Inflammatory macrophage (primary cell): Measurements from ENCODE around the gene ISG15.
"Not testable (repeated sequence)": the region's sequence is repeated elsewhere in the genome, so short reads cannot be mapped to it uniquely, and the experiment has no call there.

Experiments
- DNase-seq, 2 donors: peaks; one replicate each; pipeline ENCODE4 v3.0.0-alpha.2; 2020 to 2022

The ISG15 gene

DNA sequence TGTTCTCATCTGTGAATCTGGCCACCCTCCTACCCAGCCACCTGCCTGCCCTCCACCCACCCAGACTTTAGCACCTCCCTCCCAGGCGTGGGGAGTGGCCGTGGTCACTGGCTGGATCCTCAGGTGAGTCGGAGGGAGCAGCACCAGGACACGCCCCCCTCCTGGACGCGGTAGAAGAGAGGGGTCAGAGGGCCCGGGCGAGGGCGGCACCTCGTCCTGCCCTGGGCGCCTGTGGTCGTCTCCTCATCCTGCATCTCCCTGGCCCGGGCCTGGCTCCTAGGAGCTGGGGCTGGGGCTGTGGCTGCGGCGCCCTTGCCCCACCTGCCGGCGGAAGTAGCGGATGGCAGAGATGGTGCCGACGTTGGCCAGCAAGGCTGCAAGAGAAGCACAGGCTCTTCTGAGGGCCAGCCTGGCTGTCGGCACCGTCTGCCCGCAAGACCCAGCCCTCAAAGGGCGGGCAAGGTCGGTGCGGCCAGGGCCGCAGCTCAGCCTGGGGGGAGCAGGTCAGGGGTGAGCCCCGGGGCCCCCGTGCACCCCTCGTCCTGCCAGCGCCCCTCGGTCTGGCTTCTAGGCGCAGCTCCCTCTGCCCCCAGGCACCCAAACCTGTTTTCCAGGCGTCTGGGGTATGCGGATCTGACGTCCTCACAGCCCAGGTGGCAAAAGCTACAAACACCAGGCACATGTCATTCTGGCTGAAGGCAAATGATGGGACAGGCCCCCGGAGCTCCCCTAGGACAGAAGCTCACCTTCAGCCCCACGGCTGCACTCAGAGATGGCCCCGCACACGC, 37.2 kb upstream of the ISG15 start:
- DNase-seq = peak; percentile 51 to 64

DNA sequence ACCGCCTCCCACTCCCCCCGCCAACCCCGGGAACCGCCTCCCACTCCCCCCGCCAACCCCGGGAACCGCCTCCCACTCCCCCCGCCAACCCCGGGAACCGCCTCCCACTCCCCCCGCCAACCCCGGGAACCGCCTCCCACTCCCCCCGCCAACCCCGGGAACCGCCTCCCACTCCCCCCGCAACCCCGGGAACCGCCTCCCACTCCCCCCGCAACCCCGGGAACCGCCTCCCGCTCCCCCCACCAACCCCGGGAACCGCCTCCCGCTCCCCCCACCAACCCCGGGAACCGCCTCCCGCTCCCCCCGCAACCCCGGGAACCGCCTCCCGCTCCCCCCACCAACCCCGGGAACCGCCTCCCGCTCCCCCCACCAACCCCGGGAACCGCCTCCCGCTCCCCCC, 36.5 kb upstream of the ISG15 start:
- DNase-seq = not testable (repeated sequence)

DNA sequence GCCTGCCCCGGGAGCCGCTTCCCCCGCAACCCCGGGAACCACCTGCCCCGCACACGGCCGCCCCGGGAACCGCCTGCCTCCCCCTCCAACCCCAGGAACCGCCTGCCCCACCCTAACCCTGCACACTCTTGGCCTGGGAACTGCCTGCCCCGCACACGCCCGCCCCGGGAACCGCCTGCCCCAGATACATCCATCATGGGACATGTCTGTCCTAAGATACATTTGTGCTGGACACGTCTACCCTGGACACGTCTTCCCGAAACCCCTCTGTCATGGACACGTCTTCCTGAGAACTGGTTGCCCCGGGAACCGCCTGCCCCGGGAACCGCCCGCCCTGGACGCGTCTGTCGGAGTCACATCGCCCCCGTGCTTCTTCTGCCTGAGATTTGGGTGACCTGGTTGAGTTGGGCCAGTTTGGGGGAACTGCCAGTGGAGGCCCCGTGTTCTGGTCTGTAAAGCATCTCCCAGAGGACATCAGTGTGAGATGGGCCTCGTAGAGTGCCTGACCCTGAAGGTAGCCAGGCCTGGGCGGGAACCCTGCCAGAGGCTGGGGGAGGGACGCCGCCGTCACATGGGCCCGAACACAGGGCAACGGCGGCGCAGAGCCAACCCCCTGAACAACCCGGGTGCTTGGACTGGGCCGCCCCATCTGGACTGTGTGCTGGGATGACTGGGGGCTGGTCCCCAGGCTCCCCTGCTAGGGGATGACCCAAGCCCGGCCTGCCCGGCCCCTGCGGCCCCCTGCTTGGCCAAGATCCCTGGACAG, 35.0 kb upstream of the ISG15 start:
- no peak for DNase-seq

DNA sequence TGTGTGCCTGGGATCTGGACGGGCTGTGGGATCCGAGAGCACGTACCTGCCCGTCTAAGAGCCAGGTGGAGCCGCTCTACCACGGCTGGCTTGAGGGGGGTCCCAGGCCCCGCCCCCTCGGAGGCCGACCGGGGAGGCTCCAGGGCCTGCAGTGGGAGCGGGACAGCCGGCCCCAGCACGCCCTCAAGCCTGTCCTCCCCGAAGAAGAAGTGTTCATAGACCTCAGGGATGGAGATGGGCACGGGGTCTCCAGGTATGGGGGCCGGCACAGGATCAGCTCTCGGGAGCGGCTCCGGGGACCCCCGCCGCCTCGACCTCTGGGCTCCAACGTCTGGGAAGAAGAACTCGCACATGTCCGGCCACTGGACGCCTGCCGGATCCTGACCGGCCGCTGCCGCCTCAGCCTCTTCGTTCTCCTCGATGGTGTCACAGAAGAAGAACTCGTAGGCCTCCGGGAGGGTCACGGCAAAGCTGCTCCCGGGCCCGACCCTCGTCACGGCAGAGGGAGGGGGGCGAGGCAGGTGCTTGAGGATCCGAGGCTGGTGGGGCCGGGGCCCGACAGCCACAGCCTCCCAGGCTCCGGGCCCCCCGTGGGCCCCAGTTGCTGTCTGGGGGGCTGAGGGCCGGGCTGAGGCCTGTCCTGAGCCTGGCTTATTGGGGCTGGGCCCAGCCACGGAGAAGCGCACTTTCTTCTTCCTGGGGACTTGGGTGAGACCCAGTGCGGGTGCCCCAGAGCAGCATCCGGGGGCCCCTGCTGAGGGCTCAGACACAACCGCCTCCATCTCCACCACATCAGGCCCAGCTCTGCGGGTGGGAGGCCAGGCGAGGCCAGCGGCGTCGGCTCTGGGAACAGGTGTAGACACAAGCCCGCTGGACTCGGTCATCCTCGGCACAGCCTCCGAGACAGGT, 34.2 kb upstream of the ISG15 start:
- no peak for DNase-seq

DNA sequence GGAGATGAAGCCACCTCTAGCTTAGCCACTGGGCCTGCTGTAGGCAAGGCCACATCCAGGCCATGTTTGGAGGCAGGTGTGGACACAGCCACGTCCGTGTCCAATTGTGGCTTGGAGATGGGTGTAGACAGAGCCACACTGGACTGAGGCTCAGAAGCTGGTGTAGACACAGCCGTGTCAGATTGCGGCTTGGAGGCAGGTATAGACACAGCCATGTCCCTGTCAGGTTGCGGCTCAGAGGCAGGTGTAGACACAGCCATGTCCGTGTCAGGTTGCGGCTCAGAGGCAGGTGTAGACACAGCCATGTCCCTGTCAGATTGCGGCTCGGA, 33.6 kb upstream of the ISG15 start:
- no peak for DNase-seq

DNA sequence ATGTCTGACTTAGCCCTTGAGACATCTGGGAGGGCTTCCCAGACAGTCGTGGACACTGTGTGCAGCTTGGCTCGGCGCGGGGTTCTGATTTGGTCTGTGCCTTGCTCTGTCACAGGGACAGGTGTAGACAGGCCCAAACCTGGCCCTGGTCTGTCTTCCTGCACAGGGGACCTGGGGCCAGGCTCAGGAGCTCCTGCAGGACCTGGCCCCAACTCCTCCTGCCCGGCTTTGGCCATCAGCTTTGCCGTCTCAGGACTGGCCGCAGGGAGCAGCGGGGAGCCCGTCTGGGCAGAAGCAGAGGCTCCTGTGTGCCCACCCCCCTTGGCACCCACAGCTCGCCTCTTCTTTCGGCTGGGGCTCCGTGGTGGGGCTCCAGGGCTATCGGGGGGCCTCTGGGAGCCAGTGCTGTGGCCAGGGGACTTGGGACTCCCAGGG, 33.1 kb upstream of the ISG15 start:
- no peak for DNase-seq

DNA sequence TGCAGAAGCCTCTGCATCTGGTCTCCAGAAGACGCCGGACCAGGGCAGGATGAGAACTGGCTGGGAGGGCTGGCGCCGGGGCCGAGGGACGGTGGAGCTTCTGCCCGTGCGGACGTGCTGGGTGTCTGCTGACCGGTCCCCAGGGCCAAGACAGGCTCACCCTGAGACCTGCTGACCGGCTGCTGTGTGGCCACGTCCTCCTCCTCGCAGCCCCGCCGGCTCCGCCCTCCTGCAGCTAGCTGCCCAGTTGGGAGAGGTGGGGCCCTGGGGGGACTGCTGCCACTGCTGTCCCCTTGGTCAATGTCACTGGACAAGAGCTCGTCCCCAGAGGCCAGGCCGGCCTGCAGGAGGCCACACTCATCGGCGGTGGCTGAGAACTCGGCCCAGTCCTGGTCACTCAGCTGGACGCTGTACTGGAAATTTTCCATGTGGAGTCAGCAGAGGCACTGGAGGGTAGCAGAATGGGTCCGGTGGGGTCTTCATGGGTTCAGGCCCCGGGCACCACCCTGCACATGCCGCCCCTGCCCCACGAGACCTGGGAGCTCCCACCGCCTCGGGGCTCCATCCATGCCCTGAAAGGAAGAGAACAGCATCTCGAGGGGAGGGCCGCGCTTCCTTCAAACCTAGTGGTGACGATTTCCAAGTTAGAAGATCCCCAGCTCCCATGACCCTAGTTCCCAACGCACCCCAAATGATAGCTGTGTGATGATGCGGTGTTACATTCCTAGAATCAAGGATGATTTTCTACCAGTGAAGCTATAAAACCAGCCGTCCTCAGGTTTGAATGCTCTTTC, 32.5 kb upstream of the ISG15 start:
- DNase-seq = no peak

DNA sequence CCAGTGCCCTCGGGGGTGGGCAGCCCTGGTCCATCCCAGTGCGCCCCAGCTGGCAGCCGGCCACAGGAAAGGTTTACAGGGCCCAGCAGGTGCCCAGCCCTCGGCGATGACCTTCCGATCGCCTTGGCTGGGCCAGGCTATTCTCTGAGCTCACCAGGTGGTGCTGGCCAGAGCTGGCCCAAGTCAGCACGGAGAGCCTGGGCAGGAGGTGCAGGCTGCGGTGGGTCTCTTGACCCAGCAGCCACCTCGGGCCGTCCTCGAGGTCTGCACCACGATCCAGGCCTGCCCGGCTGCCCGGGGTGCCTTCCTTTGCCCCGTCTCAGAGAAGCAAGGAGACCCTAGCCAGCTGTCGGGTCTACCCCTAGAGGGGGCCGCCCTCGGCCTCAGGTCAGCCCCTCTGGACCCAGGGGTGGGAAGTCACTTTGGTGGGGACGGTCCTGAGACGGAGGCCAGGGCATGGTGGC, 31.8 kb upstream of the ISG15 start:
- no peak for DNase-seq

DNA sequence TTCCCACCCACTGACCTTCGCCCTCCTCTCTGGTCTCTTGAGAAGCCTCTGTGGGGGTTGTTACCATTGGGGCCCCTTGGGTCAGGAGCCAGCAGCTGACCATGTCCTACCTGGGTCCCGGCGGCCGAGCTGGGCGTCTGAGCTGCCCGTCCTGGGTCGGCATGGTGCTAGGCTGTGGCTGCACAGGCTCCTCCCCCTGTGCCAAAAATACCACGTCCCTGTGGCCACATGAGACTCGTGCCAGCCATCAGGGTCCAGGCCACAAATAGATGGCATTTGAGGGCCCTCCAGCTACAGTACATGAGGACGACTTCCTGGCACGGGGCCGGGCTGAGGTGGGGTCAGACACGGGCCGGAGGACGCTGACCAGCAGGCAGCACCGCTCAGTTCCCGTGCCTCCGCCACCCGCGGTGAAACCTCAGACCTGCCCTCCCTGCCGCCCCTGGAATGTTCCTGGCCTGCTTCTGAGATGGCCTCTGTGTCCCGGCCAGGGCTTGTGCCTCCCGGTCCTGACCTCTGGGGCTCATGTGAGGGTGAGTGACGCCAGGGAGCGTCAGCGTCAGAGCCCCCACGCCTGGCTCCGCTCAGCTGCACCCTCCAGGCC, 31.2 kb upstream of the ISG15 start, which contains the start of gene PERM1:
Gene PERM1 (minus strand): TSS at position 139 of the 604 bp plus-strand sequence. CDS start 1,064 bp downstream, outside the sequence.
- DNase-seq = no peak

DNA sequence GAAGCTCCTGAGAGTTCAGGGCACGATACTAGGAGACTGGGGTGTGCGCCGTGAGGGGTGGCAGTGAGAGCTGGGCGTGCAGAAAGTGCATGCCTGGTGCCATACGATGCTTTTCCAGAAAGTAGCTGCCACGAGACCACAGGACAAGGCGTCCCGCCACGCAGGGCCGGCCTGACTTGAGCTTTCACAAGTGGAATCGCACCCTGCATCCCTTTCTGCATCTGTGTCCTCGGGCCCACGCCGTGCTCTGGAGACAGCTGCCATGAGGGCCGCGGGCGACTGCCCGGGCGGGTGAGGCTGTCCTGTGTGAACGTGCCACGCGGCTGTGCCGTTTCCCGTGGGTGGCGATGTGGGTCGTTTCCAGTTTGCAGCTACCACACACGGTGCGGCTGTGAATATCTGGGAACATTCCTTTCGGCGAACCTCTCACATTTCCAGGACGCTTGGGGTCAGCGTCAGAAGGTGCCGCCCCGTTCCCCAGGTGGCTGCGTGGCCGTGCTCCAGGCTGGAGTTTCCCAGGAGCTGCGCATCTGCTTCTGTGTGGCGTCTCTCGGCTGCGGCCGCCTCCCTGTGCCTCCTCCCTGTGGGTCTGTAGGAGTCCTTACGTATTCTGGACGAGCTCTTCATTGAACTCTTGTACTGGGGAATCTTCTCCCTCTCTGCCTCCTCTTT, 30.4 kb upstream of the ISG15 start:
- no peak for DNase-seq

DNA sequence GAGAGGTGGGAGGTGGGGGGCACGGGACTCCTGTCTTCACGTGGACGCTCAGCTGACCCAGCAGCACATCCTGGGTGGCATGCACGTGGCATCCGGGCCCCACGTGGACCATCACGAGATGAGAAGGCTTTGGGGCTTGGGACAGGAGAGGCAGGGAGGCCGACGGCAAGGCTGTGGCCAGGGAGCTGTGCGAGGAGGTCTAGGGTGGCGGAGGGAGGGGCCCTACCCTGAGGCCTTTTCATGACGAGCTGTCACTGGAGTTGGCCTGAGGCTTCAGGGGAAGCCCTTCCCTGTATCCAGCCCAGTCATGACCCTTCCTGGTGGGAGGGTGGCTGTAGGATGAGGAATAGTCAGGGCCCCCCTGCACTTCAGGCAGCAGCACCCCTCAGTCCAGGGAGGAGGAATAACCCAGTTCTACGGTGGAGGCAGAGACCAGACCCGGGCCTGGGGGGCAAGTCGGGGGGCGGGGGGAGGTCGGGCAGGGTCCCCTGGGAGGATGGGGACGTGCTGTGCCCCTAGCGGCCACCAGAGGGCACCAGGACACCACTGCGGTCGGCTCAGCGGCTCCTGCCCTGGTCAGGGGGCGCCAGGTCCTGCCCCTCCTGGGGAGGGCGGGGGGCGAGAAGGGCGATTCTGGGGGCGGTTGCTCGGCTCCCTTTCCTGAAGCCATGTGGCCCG, 29.4 kb upstream of the ISG15 start:
- DNase-seq = no peak

DNA sequence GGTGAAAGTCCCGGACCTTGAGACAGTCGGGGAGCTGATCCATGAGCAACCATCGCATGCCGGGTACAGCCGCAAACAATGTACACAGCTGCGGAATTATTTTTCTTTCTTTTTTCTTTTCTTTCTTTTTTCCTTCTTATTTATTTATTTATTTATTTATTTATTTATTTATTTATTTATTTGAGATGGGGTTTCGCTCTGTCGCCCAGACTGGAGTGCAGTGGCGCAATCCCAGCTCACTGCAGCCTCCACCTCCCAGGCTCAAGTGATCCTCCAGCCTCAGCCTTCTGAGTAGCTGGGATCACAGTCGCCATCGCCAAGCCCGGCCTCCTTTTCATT, 28.9 kb upstream of the ISG15 start:
- no peak for DNase-seq

DNA sequence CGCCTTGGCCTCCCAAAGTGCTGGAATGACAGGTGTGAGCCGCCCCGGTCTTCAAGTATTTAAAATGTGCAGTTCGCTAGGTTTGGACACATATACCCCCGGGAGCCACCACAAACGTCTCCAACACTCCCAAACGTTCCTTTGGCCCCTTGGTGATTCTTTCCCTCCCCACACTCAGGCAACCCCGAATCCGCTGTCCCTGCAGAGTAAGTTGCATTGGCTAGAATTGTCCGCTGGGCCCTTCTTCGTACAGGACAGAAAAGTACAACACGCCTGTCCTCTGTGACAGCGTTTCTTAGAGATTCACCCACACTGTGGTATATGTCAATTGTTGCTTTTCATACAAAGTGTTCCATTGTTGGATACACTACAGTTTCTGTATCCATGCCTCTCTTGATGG, 28.2 kb upstream of the ISG15 start:
- no peak for DNase-seq

DNA sequence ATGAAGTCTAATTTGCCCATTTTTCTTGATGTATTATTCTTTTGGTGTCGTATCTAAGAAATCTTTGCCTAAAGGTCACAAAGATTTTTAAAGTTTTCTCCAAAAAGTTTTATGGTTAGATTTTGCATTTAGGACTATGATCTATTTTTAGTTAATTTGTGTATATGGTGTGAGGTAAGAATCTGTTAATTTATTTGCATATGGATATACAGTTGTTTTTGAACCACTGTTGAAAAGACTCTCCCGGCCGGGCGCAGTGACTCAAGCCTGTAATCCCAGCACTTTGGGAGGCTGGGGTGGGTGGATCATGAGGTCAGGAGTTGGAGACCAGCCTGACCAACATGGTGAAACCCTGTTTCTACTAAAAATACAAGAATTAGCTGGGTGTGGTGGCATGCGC, 25.2 kb upstream of the ISG15 start:
- DNase-seq = not testable (repeated sequence)

DNA sequence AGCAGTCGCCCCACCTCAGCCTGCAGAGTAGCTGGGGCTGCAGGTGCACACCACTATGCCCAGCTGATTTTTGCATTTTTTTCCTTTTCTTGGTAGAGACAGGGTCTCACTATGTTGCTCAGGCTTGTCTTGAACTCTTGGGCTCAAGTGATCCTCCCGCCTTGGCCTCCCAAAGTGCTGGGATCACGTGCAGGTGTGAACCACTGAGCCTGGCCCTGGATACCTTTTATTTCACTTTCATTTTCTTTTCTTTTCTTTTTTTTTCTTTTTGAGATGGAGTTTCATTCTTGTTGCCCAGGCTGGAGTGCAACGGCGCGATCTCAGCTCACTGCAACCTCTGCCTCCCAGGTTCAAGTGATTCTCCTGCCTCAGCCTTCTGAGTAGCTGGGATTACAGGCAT, 22.0 kb upstream of the ISG15 start:
- DNase-seq = not testable (repeated sequence)

DNA sequence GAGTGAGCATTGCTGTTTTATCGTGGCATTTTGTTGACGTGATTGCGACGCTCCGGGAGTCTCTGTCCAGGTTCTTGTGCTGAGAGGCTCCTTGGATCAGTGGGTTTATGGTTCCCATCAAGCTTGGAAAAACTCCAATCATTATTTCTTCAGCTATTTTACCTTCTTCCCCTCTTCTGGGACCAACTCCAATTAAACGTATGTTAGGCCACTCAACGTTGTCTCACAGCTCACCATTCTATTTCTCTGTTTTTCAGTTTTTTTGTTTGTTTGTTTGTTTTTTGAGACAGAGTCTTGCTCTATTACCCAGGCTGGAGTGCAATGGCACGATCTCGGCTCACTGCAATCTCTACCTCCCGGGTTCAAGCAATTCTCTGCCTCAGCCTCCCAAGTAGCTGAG, 21.4 kb upstream of the ISG15 start:
- DNase-seq = no peak

DNA sequence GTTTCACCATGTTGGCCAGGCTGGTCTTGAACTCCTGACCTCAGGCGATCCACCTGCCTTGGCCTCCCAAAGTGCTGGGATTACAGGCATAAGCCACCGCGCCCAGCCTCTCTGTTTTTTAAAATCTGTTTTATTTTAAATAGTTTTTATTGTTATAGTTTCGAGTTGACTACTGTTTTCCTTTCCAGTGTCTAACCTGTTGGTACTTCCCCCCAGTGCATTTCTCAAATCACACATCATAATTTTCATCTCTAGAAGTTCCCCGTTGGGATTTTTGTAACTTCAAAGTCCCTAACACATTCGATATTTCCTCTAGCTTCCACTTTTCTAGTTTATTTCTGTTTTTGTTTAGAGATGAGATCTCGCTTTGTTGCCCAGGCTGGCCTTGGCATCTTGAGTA, 20.9 kb upstream of the ISG15 start:
- DNase-seq = no peak

DNA sequence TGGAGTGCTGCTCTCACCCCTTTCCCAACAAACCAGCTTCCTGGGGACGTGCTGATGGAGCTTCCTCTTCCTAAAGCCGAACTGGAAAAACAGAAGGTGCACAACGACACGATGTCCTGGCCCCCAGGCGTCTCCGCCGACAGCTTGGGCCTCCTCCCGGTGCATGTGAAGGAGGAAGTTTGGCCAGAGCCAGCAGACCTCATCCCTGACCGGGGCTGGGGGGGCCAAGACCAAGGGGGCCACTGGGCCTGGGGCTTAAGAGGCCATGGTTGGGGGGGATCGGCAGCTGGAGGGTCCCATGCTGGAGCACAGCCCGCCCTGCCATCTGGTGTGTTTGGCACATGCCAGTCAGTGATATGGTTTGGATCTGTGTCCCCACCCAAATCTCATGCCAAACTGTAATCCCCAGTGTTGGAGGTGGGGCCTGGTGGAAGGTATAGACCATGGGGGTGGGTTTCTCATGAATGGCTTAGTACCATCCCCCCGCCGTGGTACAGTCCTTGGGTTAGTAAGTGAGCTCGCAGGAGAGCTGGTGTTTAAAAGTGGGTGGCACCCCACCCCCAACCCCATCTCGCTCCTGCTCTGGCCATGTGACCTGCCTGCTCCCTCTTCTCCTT, 19.8 kb upstream of the ISG15 start:
- DNase-seq = no peak

DNA sequence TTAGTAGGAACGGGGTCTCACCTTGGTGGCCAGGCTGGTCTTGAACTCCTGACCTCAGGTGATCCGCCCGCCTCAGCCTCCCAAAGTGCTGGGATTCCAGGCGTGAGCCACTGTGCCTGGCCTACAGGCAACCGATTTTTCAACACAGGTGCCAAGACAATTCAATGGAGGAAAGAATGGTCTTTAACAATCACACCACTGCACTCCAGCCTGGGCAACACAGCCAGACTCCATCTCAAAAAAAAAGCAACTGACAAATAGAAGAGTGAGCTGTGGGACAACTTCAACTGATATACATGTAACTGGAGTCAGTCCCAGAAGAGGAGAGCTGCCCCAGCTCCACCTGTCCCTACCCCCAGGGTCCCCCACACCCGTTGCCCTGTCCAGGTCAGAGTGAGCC, 18.8 kb upstream of the ISG15 start:
- DNase-seq = not testable (repeated sequence)
